Endothelial cell (in vitro differentiated cells): ENCODE measurements around the gene FRMPD4. TPM values are rescaled to one million over a fixed set of nuclear protein-coding genes. Genes with fewer than 3 reads are reported as not detected.
A peak's percentile ranks its signal among the peaks of the same experiment; 100 is the strongest.
"Not testable (repeated sequence)": the region's sequence is repeated elsewhere in the genome, so short reads cannot be mapped to it uniquely, and the experiment has no call there.

Experiments used
- DNase-seq: peaks from one replicate; pipeline ENCODE4 v3.0.0; 2021; ENCODE audit warnings: low spot score
- H3K27ac Mint-ChIP-seq: one replicate; pipeline ENCODE4 v1.8.0; 2021; ENCODE audit warnings: mixed read lengths, inconsistent platforms; ENCODE audit not compliant: unreplicated experiment
- H3K27me3 Mint-ChIP-seq: one replicate; pipeline ENCODE4 v1.8.0; 2021; ENCODE audit warnings: mild to moderate bottlenecking, moderate library complexity, mixed read lengths, inconsistent platforms; ENCODE audit not compliant: unreplicated experiment
- H3K36me3 Mint-ChIP-seq: one replicate; pipeline ENCODE4 v1.8.0; 2021; ENCODE audit warnings: mild to moderate bottlenecking, low read depth, mixed read lengths, inconsistent platforms; ENCODE audit not compliant: unreplicated experiment
- H3K4me1 Mint-ChIP-seq: one replicate; pipeline ENCODE4 v1.8.0; 2021; ENCODE audit warnings: mild to moderate bottlenecking, mixed read lengths, inconsistent platforms; ENCODE audit not compliant: unreplicated experiment
- H3K4me3 Mint-ChIP-seq: one replicate; pipeline ENCODE4 v1.8.0; 2021; ENCODE audit warnings: mild to moderate bottlenecking, mixed read lengths, inconsistent platforms; ENCODE audit not compliant: unreplicated experiment
- H3K9me3 Mint-ChIP-seq: one replicate; pipeline ENCODE4 v1.8.0; 2021; ENCODE audit warnings: mixed read lengths, inconsistent platforms; ENCODE audit not compliant: unreplicated experiment
- total RNA-seq: library from RNA; stranded (reverse); fragmentation: NEBNext Ultra II Directional; extraction: Animal tissue kit (Norgen Biotek cat#: 25700); gene quantifications from one replicate; pipeline ENCODE4 v1.2.1, GENCODE V29; 2021; ENCODE audit not compliant: unreplicated experiment
- TF ChIP-seq, protein P1 (sequence below): fragments of 200-600 bp; sonication (generic); IDR thresholded peaks from one replicate; pipeline ENCODE4 v1.5.0; 2021; ENCODE audit warnings: antibody characterized with exemption; ENCODE audit not compliant: unreplicated experiment

The FRMPD4 gene
- total RNA-seq, 1 donor from 2014 or later: 0.03 TPM

DNA sequence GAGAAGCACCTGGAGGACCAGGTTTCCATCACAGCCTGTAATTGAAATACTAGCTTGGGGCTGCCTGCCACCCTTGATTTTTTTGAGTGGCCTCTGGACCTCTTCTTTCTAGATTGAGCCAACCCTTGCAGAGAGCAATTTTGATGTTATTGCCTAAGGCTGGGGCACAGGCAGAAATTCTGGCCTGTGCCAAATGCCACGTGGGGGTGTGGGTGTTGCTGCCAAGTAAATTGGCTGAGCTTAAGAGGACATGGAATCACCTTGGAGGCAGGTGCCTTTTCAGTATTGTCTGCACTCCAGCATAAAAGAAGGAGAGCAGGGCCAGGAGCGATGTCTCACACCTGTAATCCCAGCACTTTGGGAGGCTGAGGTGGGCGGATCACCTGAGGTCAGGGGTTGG lies 366.9 kb downstream of the FRMPD4 start:
- Mint-ChIP-seq H3K9me3 (no peaks in the 10 kb centered on the region), H3K4me3 (no peak overlapping the region), H3K36me3 (no peaks in the 10 kb centered on the region), H3K27ac (no peak overlapping the region), H3K4me1 (no peaks in the 10 kb centered on the region), H3K27me3 (peaks cover 2% of the 10 kb centered on the region)
- TF ChIP-seq, protein P1, sequence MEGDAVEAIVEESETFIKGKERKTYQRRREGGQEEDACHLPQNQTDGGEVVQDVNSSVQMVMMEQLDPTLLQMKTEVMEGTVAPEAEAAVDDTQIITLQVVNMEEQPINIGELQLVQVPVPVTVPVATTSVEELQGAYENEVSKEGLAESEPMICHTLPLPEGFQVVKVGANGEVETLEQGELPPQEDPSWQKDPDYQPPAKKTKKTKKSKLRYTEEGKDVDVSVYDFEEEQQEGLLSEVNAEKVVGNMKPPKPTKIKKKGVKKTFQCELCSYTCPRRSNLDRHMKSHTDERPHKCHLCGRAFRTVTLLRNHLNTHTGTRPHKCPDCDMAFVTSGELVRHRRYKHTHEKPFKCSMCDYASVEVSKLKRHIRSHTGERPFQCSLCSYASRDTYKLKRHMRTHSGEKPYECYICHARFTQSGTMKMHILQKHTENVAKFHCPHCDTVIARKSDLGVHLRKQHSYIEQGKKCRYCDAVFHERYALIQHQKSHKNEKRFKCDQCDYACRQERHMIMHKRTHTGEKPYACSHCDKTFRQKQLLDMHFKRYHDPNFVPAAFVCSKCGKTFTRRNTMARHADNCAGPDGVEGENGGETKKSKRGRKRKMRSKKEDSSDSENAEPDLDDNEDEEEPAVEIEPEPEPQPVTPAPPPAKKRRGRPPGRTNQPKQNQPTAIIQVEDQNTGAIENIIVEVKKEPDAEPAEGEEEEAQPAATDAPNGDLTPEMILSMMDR: no peak
- DNase-seq: no peak

DNA sequence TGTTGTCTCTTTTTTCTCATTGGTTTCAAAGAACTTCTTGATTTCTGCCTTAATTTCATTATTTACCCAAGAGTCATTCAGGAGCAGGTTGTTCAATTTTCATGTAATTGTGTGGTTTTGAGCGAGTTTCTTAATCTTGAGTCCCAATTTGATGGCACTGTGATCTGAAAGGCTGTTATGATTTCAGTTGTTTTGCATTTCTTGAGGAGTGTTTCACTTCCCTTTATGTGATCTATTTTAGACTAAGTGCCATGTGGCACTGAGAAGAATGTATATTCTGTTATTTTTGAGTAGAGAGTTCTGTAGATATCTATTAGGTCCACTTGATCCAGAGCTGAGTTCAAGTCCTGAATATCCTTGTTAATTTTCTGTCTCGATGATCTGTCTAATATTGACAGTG lies 377.1 kb downstream of the FRMPD4 start:
- not testable (repeated sequence) for H3K27me3 Mint-ChIP-seq, DNase-seq, H3K9me3 Mint-ChIP-seq, H3K4me3 Mint-ChIP-seq, H3K27ac Mint-ChIP-seq, H3K36me3 Mint-ChIP-seq, H3K4me1 Mint-ChIP-seq

DNA sequence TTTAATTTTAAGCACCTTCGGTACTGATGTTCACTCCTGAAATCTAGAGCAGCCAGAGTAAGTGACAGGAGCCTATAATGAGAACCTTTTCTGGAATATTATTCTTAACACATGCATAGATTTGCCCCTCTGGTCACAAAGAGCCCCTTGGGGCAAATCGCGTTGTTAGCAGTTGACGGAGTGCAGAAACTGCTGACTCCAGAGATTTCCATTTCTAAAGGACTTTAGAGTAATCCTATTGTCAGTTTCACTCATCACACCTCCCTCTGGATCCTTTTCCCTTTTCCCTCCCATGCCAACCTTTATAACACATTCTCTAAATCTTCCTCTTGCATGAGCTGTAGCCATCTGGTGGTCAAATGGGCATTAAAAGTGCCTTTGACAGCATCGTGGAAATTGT lies 388.0 kb downstream of the FRMPD4 start:
- Mint-ChIP-seq H3K4me1 (no peaks in the 10 kb centered on the region), H3K4me3 (no peak overlapping the region), H3K9me3 (no peaks in the 10 kb centered on the region), H3K36me3 (no peaks in the 10 kb centered on the region), H3K27ac (no peak overlapping the region), H3K27me3 (no peaks in the 10 kb centered on the region)
- DNase-seq: no peak
- TF ChIP-seq, protein P1: no peak

DNA sequence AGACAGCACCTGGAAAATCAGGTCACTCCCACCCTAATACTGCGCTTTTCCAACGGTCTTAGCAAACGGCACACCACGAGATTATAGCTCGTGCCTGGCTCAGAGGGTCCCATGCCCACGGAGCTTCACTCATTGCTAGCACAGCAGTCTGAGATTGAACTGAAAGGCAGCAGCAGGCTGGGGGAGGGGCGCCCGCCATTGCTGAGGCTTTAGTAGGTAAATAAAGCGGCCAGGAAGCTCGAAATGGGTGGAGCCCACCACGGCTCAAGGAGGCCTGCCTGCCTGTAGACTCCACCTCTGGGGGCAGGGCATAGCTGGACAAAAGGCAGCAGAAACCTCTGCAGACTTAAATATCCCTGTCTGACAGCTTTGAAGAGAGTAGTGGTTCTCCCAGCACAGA lies 399.8 kb downstream of the FRMPD4 start:
- not testable (repeated sequence) for H3K36me3 Mint-ChIP-seq, H3K4me3 Mint-ChIP-seq, H3K27ac Mint-ChIP-seq, H3K9me3 Mint-ChIP-seq, H3K4me1 Mint-ChIP-seq, H3K27me3 Mint-ChIP-seq, DNase-seq

DNA sequence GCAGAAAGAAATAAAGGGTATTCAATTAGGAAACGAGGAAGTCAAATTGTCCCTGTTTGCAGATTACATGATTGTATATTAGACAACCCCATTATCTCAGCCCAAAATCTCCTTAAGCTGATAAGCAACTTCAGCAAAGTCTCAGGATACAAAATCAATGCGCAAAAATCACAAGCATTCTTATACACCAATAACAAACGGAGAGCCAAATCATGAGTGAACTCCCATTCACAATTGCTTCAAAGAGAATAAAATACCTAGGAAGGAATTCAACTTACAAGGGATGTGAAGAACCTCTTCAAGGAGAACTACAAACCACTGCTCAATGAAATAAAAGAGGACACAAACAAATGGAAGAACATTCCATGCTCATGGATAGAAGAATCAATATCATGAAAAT lies 404.0 kb downstream of the FRMPD4 start:
- H3K9me3 Mint-ChIP-seq, DNase-seq, H3K27ac Mint-ChIP-seq, H3K4me3 Mint-ChIP-seq, H3K36me3 Mint-ChIP-seq, H3K4me1 Mint-ChIP-seq, H3K27me3 Mint-ChIP-seq: not testable (repeated sequence)

DNA sequence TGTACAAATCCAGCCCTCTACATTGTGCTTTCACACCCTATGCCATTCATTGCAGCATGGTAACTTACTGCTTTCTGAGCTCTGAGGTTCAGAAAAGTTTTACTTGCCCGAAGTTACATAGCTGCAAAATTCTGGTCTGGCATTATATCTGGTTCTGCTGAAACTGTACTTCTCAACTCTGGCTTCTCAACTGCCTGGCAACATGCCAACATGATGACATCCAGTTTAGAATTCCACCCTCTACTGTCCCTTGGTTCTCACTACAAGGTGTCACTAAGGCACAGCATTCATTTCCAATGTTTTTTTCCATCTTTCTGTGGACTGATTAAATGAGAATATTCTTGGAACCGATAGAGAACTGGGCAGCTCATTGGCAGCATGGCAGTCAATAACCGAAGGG lies 410.1 kb downstream of the FRMPD4 start:
- no peak for DNase-seq
- TF ChIP-seq, protein P1: no peak
- H3K36me3 Mint-ChIP-seq: no peaks in the 10 kb centered on the region
- no peak overlapping the region for H3K4me3 Mint-ChIP-seq
- no peaks in the 10 kb centered on the region for H3K27me3 Mint-ChIP-seq
- no peaks in the 10 kb centered on the region for H3K9me3 Mint-ChIP-seq
- H3K4me1 Mint-ChIP-seq: no peaks in the 10 kb centered on the region
- H3K27ac Mint-ChIP-seq: no peak overlapping the region

DNA sequence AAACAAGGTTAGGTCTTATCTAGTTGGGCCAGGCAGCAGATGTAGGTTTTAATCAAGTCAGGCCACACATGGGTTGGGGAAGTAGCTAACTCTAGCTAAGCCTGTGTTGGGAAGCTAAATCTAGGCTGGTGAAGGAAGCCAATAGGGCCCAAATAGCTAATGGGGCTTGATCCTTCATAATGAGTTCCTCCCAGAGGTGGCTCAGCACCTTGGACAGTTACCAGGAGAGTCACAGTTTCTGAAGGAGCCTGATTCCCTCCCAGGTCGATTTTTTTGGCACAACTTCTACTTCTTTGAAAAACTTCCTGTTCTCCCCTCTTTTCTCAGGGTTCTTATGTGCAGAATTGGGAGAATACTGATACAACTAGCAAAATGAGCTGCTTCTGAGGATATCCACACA lies 410.5 kb downstream of the FRMPD4 start:
- Mint-ChIP-seq H3K27me3 (no peaks in the 10 kb centered on the region), H3K36me3 (no peaks in the 10 kb centered on the region), H3K4me3 (no peak overlapping the region), H3K4me1 (no peaks in the 10 kb centered on the region), H3K9me3 (no peaks in the 10 kb centered on the region), H3K27ac (no peak overlapping the region)
- TF ChIP-seq, protein P1: no peak
- peak; percentile 43 for DNase-seq
